ENCODE results near the gene PPFIBP1. TPM values are rescaled to one million over a fixed set of nuclear protein-coding genes. Genes with fewer than 3 reads are reported as not detected.

PPFIBP1 gene
- total and polyA plus RNA-seq, 9 of the 15 experiments (the other 6 are each of a cell fraction or from before 2014, with no cell fraction given): 0.46 to 3.5 (median 1.8) TPM

- TF ChIP-seq ZHX1 (conservative IDR thresholded peaks at IDR 0.05; ENCODE audit: low read length) (peak; percentile 89; the same call in 1 of the 2 replicates), RBM22 (IDR thresholded peaks at IDR 0.05; ENCODE audit: low read depth, low read length, poor library complexity, severe bottlenecking) (peak; percentile 25), PTTG1 (tag; IDR thresholded peaks at IDR 0.05; ENCODE audit: low read depth) (no peak), SUPT5H (IDR thresholded peaks at IDR 0.05) (peak; percentile 97), OTX1 (CRISPR knock-in tag; IDR thresholded peaks at IDR 0.05) (no peak), CTCFL (IDR thresholded peaks at IDR 0.05; ENCODE audit: borderline replicate concordance, insufficient read depth, low read depth, low read length, poor library complexity, severe bottlenecking) (peak; percentile 14), ZNF561 (CRISPR knock-in tag; conservative IDR thresholded peaks at IDR 0.05) (no peak), ZNF354B (CRISPR knock-in tag; IDR thresholded peaks at IDR 0.05) (no peak), ZKSCAN1 (IDR thresholded peaks at IDR 0.05; ENCODE audit: low read depth, low read length) (no peak), TBP (optimal IDR thresholded peaks at IDR 0.05; ENCODE audit: low read depth, low read length) (peak; percentile 91), NFRKB (IDR thresholded peaks at IDR 0.05; ENCODE audit: low read depth) (peak; percentile 93), BACH1 (tag; IDR thresholded peaks at IDR 0.05) (no peak), MBD2 (IDR thresholded peaks at IDR 0.05; ENCODE audit: borderline replicate concordance, low read depth) (peak; percentile 85), MXD1 (CRISPR knock-in tag; IDR thresholded peaks at IDR 0.05; ENCODE audit: borderline replicate concordance, poor library complexity, severe bottlenecking) (peak; percentile 91), ZFX (CRISPR knock-in tag; IDR thresholded peaks at IDR 0.05) (peak; percentile 91), HCFC1 (IDR thresholded peaks at IDR 0.05; ENCODE audit: low read depth, low read length) (peak; percentile 77), ZNF79 (CRISPR knock-in tag; IDR thresholded peaks at IDR 0.05; ENCODE audit: low read depth) (no peak), POLR2AphosphoS5 (IDR thresholded peaks at IDR 0.05; ENCODE audit: control insufficient read depth, insufficient read depth, low read depth, low read length) (peak; percentile 82; the same call in 1 of the 2 replicates), NCOA4 (IDR thresholded peaks at IDR 0.05; ENCODE audit: partially characterized antibody) (no peak), HDAC6 (IDR thresholded peaks at IDR 0.05; ENCODE audit: low read depth, low read length) (no peak), JUND (IDR thresholded peaks at IDR 0.05; ENCODE audit: borderline replicate concordance, low read depth, low read length) (peak; percentile 50; the same call in 1 of the 2 replicates), JUND (tag; IDR thresholded peaks at IDR 0.05; ENCODE audit: borderline replicate concordance, low read depth, low read length) (no peak; the same call in 2 of the 3 replicates), CREB1 (IDR thresholded peaks at IDR 0.05) (no peak; the same call in 1 of the 2 replicates), CREB1 (CRISPR knock-in tag; IDR thresholded peaks at IDR 0.05) (peak; percentile 44; the same call in 1 of the 2 replicates)
Observed at GRCh38 chr12:27710592-27711316, 186.7 kb downstream of the PPFIBP1 start, which contains the start of gene MRPS35 (continued).

All from K562 (cell line).